Bronchial epithelial cell (primary cell): ENCODE data around the gene B3GAT1. TPM values are rescaled to one million over a fixed set of nuclear protein-coding genes. Genes with fewer than 3 reads are reported as not detected.

ENCODE experiments used
- DNase-seq: peaks from one replicate; pipeline ENCODE4 v3.0.0-alpha.2; 2010; ENCODE audit warnings: low read depth
- FAIRE-seq: peaks from 2 replicates; lab custom pipeline; 2011; peaks lifted over from hg19 to GRCh38; lab: Jason Lieb, UNC
- H3K27me3 ChIP-seq: 2 replicates; pipeline ENCODE4 v1.5.1; 2011; ENCODE audit warnings: low read length; ENCODE audit not compliant: control insufficient read depth, insufficient read depth
- H3K36me3 ChIP-seq: 2 replicates; pipeline ENCODE4 v1.5.1; 2011; ENCODE audit warnings: low read length; ENCODE audit not compliant: control insufficient read depth, insufficient read depth
- H3K4me3 ChIP-seq: 2 replicates; pipeline ENCODE4 v1.5.1; 2011; ENCODE audit warnings: mild to moderate bottlenecking, low read depth, low read length, control low read depth
- CTCF ChIP-seq: IDR thresholded peaks from 2 replicates; pipeline ENCODE4 v1.5.1; 2011; ENCODE audit warnings: mild to moderate bottlenecking, moderate library complexity, low read length, control low read depth, inconsistent platforms; ENCODE audit not compliant: insufficient read depth, severe bottlenecking
- total RNA-seq: library from RNA; depleted of rRNA; stranded (reverse); fragments of >200 nt; gene quantifications from 2 replicates; pipeline ENCODE4 v1.2.1, GENCODE V29; 2014

B3GAT1 gene
- total RNA-seq, 1 donor from 2014 or later = under 0.01 TPM

GRCh38 chr11:134333312-134333711 is 78.7 kb downstream of the B3GAT1 start:
- H3K36me3 ChIP-seq = no peaks in the 10 kb centered on the region
- H3K4me3 ChIP-seq = no peak overlapping the region
- DNase-seq (no peak), FAIRE-seq (no peak)
- TF ChIP-seq CTCF = no peak
- H3K27me3 ChIP-seq = no peaks in the 10 kb centered on the region

GRCh38 chr11:134332782-134333181 is 79.3 kb downstream of the B3GAT1 start:
- no peak for DNase-seq
- Histone ChIP-seq H3K36me3 (no peaks in the 10 kb centered on the region), H3K4me3 (no peak overlapping the region), H3K27me3 (no peaks in the 10 kb centered on the region)
- FAIRE-seq = no peak
- no peak for TF ChIP-seq CTCF

GRCh38 chr11:134332189-134332631 is 79.8 kb downstream of the B3GAT1 start:
- FAIRE-seq (no peak), DNase-seq (no peak)
- peak; percentile 21 for TF ChIP-seq CTCF

GRCh38 chr11:134331354-134332188 is 80.5 kb downstream of the B3GAT1 start, which contains the start of gene GLB1L2:
Gene GLB1L2, plus strand, starts transcription at chr11:134331988. Its CDS starts 74 bp downstream, at chr11:134332062.
- DNase-seq = peak; percentile 29
- TF ChIP-seq CTCF = no peak
- no peak for FAIRE-seq
- H3K36me3 ChIP-seq = no peaks in the 10 kb centered on the region
- peak within 1 kb of the TSS; percentile 47 for H3K4me3 ChIP-seq
- no peaks in the 10 kb centered on the region for H3K27me3 ChIP-seq

More at GRCh38 chr11:134332189-134332631, 79.8 kb downstream of the B3GAT1 start:
- H3K4me3 ChIP-seq = peak overlapping the region; percentile 47
- H3K36me3 ChIP-seq = no peaks in the 10 kb centered on the region
- H3K27me3 ChIP-seq = no peaks in the 10 kb centered on the region

- Histone ChIP-seq H3K27me3 (no peaks in the 10 kb centered on the region), H3K4me3 (no peak overlapping the region), H3K36me3 (no peaks in the 10 kb centered on the region)
- DNase-seq = peak; percentile 6
- no peak for TF ChIP-seq CTCF
- peak; percentile 36 for FAIRE-seq
Measured at GRCh38 chr11:134330611-134331353, 81.3 kb downstream of the B3GAT1 start.

Other genes starting within 250 kb of the B3GAT1 start
- 4.2 and 5.1 TPM in 2 replicates for gene NCAPD3, start 188.3 kb downstream of the B3GAT1 start, total RNA-seq
- gene VPS26B, start 187.6 kb downstream of the B3GAT1 start, total RNA-seq = 19.1 and 19.2 TPM in 2 replicates
- 34.3 and 60.3 TPM in 2 replicates for gene THYN1, start 158.9 kb downstream of the B3GAT1 start, total RNA-seq
- gene ACAD8, start 158.7 kb downstream of the B3GAT1 start, total RNA-seq = 13.3 and 17.9 TPM in 2 replicates
- 1.7 and 2.1 TPM in 2 replicates for gene GLB1L3, start 135.9 kb downstream of the B3GAT1 start, total RNA-seq
- 2.9 and 3.4 TPM in 2 replicates for gene GLB1L2, start 80.3 kb downstream of the B3GAT1 start, total RNA-seq